ENCODE data around the gene ATE1.

GRCh38 chr10:121952226-121952625 lies 24.4 kb upstream of the ATE1 start:
- TF ChIP-seq RARB (CRISPR knock-in tag; IDR thresholded peaks at IDR 0.05) (no peak), PATZ1 (CRISPR knock-in tag; IDR thresholded peaks at IDR 0.05; ENCODE audit: borderline replicate concordance) (no peak), ZNF8 (CRISPR knock-in tag; IDR thresholded peaks at IDR 0.05) (no peak)

Measured in SK-N-SH treated with all-trans-retinoic acid at 6 μM for 48 hours (cell line).